ENCODE measurements around the gene PDLIM5. TPM values are rescaled to one million over a fixed set of nuclear protein-coding genes. Genes with fewer than 3 reads are reported as not detected.

Gene PDLIM5
- total RNA-seq, 4 donors from 2014 or later, result 90.8 to 169 (median 121) TPM

DNA sequence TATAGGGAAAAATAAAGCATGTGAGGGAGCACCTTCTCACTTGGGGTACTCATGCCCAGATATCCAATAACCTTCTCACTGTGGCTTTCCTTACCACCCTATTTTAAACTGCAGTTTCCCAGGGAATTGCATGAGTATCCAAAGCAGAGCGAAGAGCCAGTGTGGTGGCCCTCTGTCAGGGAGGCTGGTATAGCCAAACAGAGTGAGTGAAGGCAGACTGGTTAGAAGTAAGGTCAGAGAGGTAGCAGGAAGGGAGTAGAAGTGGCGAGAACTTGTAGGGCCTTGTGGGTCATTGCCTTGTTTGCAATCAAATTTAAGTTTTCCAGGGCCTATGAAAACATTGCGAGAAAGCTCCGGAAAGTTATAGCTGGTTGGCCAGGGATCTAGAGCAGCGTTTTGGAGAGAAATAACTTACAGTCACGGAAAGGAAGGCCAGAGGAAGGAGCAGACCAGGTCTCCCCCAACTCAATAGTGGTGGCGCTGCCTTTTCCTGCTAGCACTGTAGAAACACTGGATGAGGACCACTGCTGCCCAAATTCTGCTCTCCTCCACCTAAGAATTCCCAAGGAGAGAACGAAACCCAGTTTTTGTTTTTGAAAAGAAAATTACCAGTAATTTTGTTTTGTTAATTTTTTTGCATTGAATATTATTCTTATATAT lies 77.2 kb downstream of the PDLIM5 start:
- TF ChIP-seq, protein P1, sequence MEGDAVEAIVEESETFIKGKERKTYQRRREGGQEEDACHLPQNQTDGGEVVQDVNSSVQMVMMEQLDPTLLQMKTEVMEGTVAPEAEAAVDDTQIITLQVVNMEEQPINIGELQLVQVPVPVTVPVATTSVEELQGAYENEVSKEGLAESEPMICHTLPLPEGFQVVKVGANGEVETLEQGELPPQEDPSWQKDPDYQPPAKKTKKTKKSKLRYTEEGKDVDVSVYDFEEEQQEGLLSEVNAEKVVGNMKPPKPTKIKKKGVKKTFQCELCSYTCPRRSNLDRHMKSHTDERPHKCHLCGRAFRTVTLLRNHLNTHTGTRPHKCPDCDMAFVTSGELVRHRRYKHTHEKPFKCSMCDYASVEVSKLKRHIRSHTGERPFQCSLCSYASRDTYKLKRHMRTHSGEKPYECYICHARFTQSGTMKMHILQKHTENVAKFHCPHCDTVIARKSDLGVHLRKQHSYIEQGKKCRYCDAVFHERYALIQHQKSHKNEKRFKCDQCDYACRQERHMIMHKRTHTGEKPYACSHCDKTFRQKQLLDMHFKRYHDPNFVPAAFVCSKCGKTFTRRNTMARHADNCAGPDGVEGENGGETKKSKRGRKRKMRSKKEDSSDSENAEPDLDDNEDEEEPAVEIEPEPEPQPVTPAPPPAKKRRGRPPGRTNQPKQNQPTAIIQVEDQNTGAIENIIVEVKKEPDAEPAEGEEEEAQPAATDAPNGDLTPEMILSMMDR (IDR thresholded peaks at IDR 0.05; ENCODE audit: low read depth), result no peak

GRCh38 chr4:94530073-94530472 lies 78.3 kb downstream of the PDLIM5 start:
- TF ChIP-seq, protein P1 (IDR thresholded peaks at IDR 0.05; ENCODE audit: low read depth), result no peak

- TF ChIP-seq, protein P1 (IDR thresholded peaks at IDR 0.05; ENCODE audit: low read depth), result no peak
Measured at GRCh38 chr4:94531991-94532789, 80.4 kb downstream of the PDLIM5 start.

DNA sequence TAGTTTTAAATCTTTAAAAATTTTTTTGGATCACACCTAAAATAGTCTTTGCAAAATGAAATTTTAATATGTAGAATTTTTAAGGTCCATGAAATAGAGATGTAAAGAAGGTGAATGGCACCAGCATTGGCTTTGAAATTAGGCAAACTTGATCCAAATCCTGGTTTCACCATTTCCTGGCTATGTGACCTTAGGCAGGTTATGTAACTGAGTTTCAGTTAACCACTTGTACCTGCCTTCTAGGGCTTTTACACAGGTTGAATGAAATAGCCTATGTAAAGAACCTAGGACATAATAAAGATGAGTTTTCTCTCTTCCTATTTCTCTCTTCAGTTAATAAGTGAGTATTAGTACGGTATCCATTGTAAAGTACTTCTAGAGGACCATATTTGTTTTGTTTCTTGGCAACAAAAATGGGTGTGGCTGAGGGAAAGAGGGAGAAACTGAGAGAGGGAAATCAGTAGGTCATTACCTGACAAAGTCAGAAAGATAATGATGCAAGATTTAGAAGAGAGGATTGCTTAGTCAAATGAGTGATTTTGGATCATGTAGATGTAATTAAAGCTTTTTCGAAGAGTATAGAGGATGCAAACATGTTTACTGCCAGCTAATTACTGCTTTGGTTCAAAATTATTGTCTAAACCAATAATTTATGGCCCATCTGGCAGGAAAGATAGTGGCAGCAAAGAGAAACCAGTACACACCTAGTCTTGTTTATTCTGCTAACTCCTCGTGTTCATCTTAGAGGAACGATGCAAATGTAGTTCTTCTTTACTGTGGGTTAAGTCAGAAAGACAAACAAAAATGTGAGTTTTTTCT lies 81.9 kb downstream of the PDLIM5 start:
- TF ChIP-seq, protein P1 (IDR thresholded peaks at IDR 0.05; ENCODE audit: low read depth), result no peak

DNA sequence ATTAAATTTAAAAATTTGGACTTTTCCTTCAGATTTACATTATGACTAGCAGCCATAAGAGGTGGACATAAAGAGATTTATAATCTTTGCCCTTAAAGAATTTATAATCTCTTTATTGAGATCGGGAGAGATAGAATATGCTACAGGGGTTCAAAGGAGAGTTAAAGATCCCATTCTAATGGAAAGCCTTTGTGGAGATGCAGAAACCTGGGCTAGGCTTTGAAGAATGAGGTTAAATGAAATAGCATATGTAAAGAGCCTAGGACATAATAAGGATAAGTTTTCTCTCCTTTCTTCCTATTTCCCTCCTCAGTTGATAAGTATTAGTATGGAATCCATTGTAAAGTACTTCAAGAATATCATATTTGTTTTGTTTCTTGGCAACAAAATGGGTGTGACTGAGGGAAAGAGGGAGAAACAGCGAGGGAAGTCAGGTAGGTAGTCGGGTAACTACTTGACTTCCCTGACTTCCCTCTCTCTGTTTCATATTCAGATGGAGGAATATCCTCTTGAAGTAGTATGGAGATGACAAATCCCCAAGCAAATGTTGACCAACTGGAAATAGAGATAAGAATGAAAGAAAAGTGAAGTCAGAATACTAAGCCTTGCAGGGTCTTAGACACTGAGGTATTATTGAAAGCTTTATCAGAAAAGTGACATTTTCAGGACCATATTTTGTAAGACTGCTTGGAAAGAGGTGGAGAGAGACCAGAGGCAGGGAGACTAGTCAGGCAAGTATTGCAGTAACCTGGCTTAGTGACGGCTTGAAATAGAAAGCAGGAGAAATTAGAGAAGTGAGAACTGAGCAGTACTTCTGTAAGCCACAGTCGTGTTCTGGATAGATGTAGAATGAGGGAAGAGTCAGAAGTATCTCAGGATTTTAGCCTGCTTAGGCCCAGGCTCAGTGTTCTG lies 82.9 kb downstream of the PDLIM5 start:
- TF ChIP-seq, protein P1 (IDR thresholded peaks at IDR 0.05; ENCODE audit: low read depth), result no peak

DNA sequence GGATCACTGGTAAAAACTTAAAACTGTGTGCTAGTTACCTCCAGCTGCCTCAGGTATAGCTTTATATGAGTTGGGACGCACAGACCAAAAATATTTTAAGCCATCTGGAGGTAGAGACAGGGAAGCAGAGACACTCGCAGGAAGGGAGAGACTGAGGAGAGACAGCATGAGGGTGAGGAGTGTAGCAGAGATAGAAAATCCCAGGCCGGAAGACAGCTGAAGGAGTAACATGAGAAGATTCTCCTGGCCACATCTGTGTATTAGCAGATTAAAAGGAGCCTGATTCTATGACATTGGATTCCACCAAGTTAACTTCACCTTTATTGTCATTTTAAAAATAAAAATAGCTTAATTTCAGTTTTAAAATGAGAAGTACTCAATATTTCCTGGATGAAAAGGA lies 84.3 kb downstream of the PDLIM5 start:
- TF ChIP-seq, protein P1 (IDR thresholded peaks at IDR 0.05; ENCODE audit: low read depth), result no peak
